Keratinocyte (primary cell): Measurements from ENCODE around the gene ALDH3B2. TPM values are rescaled to one million over a fixed set of nuclear protein-coding genes. Genes with fewer than 3 reads are reported as not detected.

Experiments
- DNase-seq: peaks from one replicate; pipeline ENCODE4 v3.0.0-alpha.2; 2011; ENCODE audit warnings: low read depth, missing footprints, low spot score
- FAIRE-seq: peaks from 2 replicates; lab custom pipeline; 2011; peaks lifted over from hg19 to GRCh38; lab: Jason Lieb, UNC
- H2AFZ ChIP-seq: 2 replicates; pipeline ENCODE4 v1.6.0; 2012; ENCODE audit warnings: low read length, control low read depth, inconsistent platforms; ENCODE audit not compliant: control insufficient read depth
- H3K27ac ChIP-seq: 2 replicates; pipeline ENCODE4 v1.5.1; 2011; ENCODE audit warnings: low read length; ENCODE audit not compliant: control insufficient read depth, insufficient read depth
- H3K27me3 ChIP-seq: 3 replicates; pipeline ENCODE4 v1.6.0; 2011; ENCODE audit warnings: low read length; ENCODE audit not compliant: control insufficient read depth, insufficient read depth; ENCODE audit errors: extremely low read depth
- H3K36me3 ChIP-seq, 2 experiments: 2 replicates in 1 of 2; 3 replicates in 1 of 2; pipeline ENCODE4 v1.5.1; 2011; ENCODE audit warnings: low read length in 2 of 2, mild to moderate bottlenecking in 1 of 2; ENCODE audit not compliant: control insufficient read depth in 2 of 2, insufficient read depth in 2 of 2; ENCODE audit errors: extremely low read depth in 1 of 2
- H3K4me1 ChIP-seq: 3 replicates; pipeline ENCODE4 v1.5.1; 2011; ENCODE audit warnings: low read length; ENCODE audit not compliant: control insufficient read depth, insufficient read depth; ENCODE audit errors: extremely low read depth
- H3K4me2 ChIP-seq: 3 replicates; pipeline ENCODE4 v1.6.0; 2011; ENCODE audit warnings: low read depth, low read length; ENCODE audit not compliant: control insufficient read depth, insufficient read depth; ENCODE audit errors: extremely low read depth
- H3K4me3 ChIP-seq, 3 experiments: fragments of 200-600 bp in 1 of 3; sonication (generic) in 1 of 3; 2 replicates in 2 of 3; 3 replicates in 1 of 3; pipeline ENCODE4 v1.5.1; 2011 to 2016; ENCODE audit warnings: low read length in 3 of 3, mild to moderate bottlenecking in 3 of 3, control low read depth in 2 of 3, inconsistent platforms in 1 of 3, low read depth in 1 of 3, mixed read lengths in 1 of 3, mixed run types in 1 of 3, moderate library complexity in 1 of 3; ENCODE audit not compliant: control insufficient read depth in 2 of 3, insufficient read depth in 2 of 3; ENCODE audit errors: extremely low read depth in 1 of 3
- H3K79me2 ChIP-seq: 2 replicates; pipeline ENCODE4 v1.6.0; 2012; ENCODE audit warnings: low read length; ENCODE audit not compliant: control insufficient read depth, insufficient read depth
- H3K9ac ChIP-seq: 3 replicates; pipeline ENCODE4 v1.6.0; 2011; ENCODE audit warnings: low read length; ENCODE audit not compliant: control insufficient read depth, insufficient read depth; ENCODE audit errors: extremely low read depth
- H3K9me1 ChIP-seq: 3 replicates; pipeline ENCODE4 v1.6.0; 2011; ENCODE audit warnings: low read length; ENCODE audit not compliant: control insufficient read depth, insufficient read depth; ENCODE audit errors: extremely low read depth
- H3K9me3 ChIP-seq: 2 replicates; pipeline ENCODE4 v1.5.1; 2012; ENCODE audit warnings: low read depth, low read length; ENCODE audit not compliant: control insufficient read depth
- H4K20me1 ChIP-seq: 3 replicates; pipeline ENCODE4 v1.6.0; 2011; ENCODE audit warnings: low read length; ENCODE audit not compliant: control insufficient read depth, insufficient read depth; ENCODE audit errors: extremely low read depth
- CTCF ChIP-seq, 3 experiments: IDR thresholded peaks in 1 of 3; conservative IDR thresholded peaks in 1 of 3; optimal IDR thresholded peaks in 1 of 3; 2 replicates in 2 of 3; 3 replicates in 1 of 3; pipeline versions ENCODE3 to v1.5.1; 2011; ENCODE audit warnings: low read length in 3 of 3, mild to moderate bottlenecking in 3 of 3, moderate library complexity in 2 of 3, control low read depth in 1 of 3, inconsistent platforms in 1 of 3; ENCODE audit not compliant: insufficient read depth in 2 of 3; ENCODE audit errors: extremely low read depth in 1 of 3
- EZH2 ChIP-seq: IDR thresholded peaks from one replicate; pipeline ENCODE4 v1.6.1; 2012; ENCODE audit warnings: inconsistent platforms, mild to moderate bottlenecking, low read length, moderate library complexity
- dilution Hi-C: fragments of 300-500 bp; cut with MboI; formaldehyde crosslinking; loops from one replicate; pipeline ENCODE4 v1.7.0; 2020; ENCODE audit warnings: low sequenced_read_pairs; ENCODE audit not compliant: extremely low pct_ligation_motif_present
- polyA plus RNA-seq, 5 experiments: library from polyadenylated mRNA; depleted of rRNA in 3 of 5; stranded (reverse) in 3 of 5; stranded (forward) in 1 of 5; unstranded in 1 of 5; fragments of >200 nt; gene quantifications; 1 replicate in 1 of 5; 2 replicates in 3 of 5; 3 replicates in 1 of 5; pipeline versions ENCODE4 v1.2.1 to v1.2.3, GENCODE V29; 2011 to 2012; ENCODE audit warnings: missing spikeins in 2 of 5, low read depth in 1 of 5, low replicate concordance in 1 of 5

The ALDH3B2 gene
- polyA plus RNA-seq, 1 donor (not counting 4 experiments of a cell fraction or from before 2014, with no cell fraction given), result 0.67 TPM

GRCh38 chr11:67636962-67637361 lies 37.5 kb downstream of the ALDH3B2 start:
- no peaks in the 10 kb centered on the region for H3K79me2 ChIP-seq
- no peaks in the 10 kb centered on the region for H4K20me1 ChIP-seq
- no peaks in the 10 kb centered on the region for H3K9me1 ChIP-seq
- H3K4me3 ChIP-seq, result no peak overlapping the region
- peaks cover 4% of the 10 kb centered on the region for H3K4me1 ChIP-seq
- DNase-seq, result no peak
- peaks cover 11% of the 10 kb centered on the region for H3K27me3 ChIP-seq
- H3K9ac ChIP-seq, result no peak overlapping the region
- no peaks in the 10 kb centered on the region for H3K9me3 ChIP-seq
- H3K4me2 ChIP-seq, result no peak overlapping the region
- no peak for FAIRE-seq
- no peaks in the 10 kb centered on the region for H3K36me3 ChIP-seq
- dilution Hi-C loops, result no loop called here
- H2AFZ ChIP-seq, result no peak overlapping the region
- H3K27ac ChIP-seq, result no peak overlapping the region
- TF ChIP-seq EZH2, result no peak
- no peak for TF ChIP-seq CTCF (optimal IDR thresholded peaks at IDR 0.05 in 1 of 3, IDR thresholded peaks at IDR 0.05 in 1 of 3, conservative IDR thresholded peaks at IDR 0.05 in 1 of 3; ENCODE audit: extremely low read depth in 1 of 3, insufficient read depth in 2 of 3, low read length in 3 of 3)

- no peak overlapping the region for H3K9ac ChIP-seq
- dilution Hi-C loops, result no loop called here
- DNase-seq (no peak), FAIRE-seq (no peak)
- no peak overlapping the region for H3K4me3 ChIP-seq
- peaks cover 4% of the 10 kb centered on the region for H3K4me1 ChIP-seq
- peaks cover 8% of the 10 kb centered on the region for H3K27me3 ChIP-seq
- no peaks in the 10 kb centered on the region for H3K79me2 ChIP-seq
- no peaks in the 10 kb centered on the region for H4K20me1 ChIP-seq
- no peaks in the 10 kb centered on the region for H3K9me3 ChIP-seq
- H3K4me2 ChIP-seq, result no peak overlapping the region
- no peak for TF ChIP-seq EZH2
- TF ChIP-seq CTCF (optimal IDR thresholded peaks at IDR 0.05 in 1 of 3, IDR thresholded peaks at IDR 0.05 in 1 of 3, conservative IDR thresholded peaks at IDR 0.05 in 1 of 3; ENCODE audit: extremely low read depth in 1 of 3, insufficient read depth in 2 of 3, low read length in 3 of 3), result no peak
- H3K36me3 ChIP-seq, result no peaks in the 10 kb centered on the region
- no peak overlapping the region for H3K27ac ChIP-seq
- no peak overlapping the region for H2AFZ ChIP-seq
- H3K9me1 ChIP-seq, result no peaks in the 10 kb centered on the region
Observed at GRCh38 chr11:67635231-67635521, 39.2 kb downstream of the ALDH3B2 start.
